HEK293 (cell line): ENCODE measurements around the gene LIPE.

ENCODE experiments used
- CTCF ChIA-PET: fragments of 350-600 bp; formaldehyde crosslinking; extraction: SDS; loops from one replicate; lab custom pipeline; 2021; ENCODE audit warnings: antibody characterized with exemption; lab: Yijun Ruan, JAX
- POLR2A ChIA-PET: fragments of 300-600 bp; formaldehyde crosslinking; extraction: SDS; loops from one replicate; lab custom pipeline; 2020; ENCODE audit warnings: antibody characterized with exemption, inconsistent platforms; lab: Yijun Ruan, JAX
- H3K27ac ChIP-seq: fragments of 200-500 bp; sonication (Bioruptor generic); 2 replicates; pipeline ENCODE4 v1.5.1; 2014; ENCODE audit warnings: low read depth, low read length, control low read depth, inconsistent platforms; ENCODE audit errors: extremely low read depth
- H3K36me3 ChIP-seq, 2 experiments: fragments of 200-500 bp in 1 of 2; sonication (Bioruptor generic) in 1 of 2; 1 replicate in 1 of 2; 2 replicates in 1 of 2; pipeline ENCODE4 v1.5.1; 2014 to 2017; ENCODE audit warnings: inconsistent platforms in 2 of 2, low read length in 2 of 2; ENCODE audit not compliant: control insufficient read depth in 2 of 2, insufficient read depth in 1 of 2
- H3K4me1 ChIP-seq: fragments of 200-500 bp; sonication (Bioruptor generic); 2 replicates; pipeline ENCODE4 v1.5.1; 2014; ENCODE audit warnings: mild to moderate bottlenecking, low read length, inconsistent platforms; ENCODE audit not compliant: control insufficient read depth, insufficient read depth
- H3K4me3 ChIP-seq: 2 replicates; pipeline ENCODE4 v1.5.1; 2011; ENCODE audit warnings: low read depth, mild to moderate bottlenecking, control low read depth, low read length, moderate library complexity
- H3K9me3 ChIP-seq: fragments of 200-500 bp; sonication (Bioruptor generic); 2 replicates; pipeline ENCODE4 v1.5.1; 2014; ENCODE audit warnings: low read depth, low read length, inconsistent platforms; ENCODE audit not compliant: control insufficient read depth, insufficient read depth
- EGR2 ChIP-seq: fragments of 450-650 bp; formaldehyde crosslinking; IDR thresholded peaks from 2 replicates; pipeline ENCODE4 v1.5.1; 2016; ENCODE audit warnings: low read depth, missing biosample characterization, missing genetic modification characterization
- FEZF1 ChIP-seq: fragments of 450-650 bp; formaldehyde crosslinking; IDR thresholded peaks from 2 replicates; pipeline ENCODE4 v1.5.1; 2016; ENCODE audit warnings: missing biosample characterization, missing genetic modification characterization
- GLIS1 ChIP-seq: fragments of 450-650 bp; formaldehyde crosslinking; IDR thresholded peaks from 2 replicates; pipeline ENCODE4 v1.5.1; 2016; ENCODE audit warnings: missing biosample characterization, missing genetic modification characterization
- ZBTB20 ChIP-seq: fragments of 450-650 bp; formaldehyde crosslinking; IDR thresholded peaks from 2 replicates; pipeline ENCODE4 v1.5.1; 2016; ENCODE audit warnings: missing biosample characterization, missing genetic modification characterization
- ZIC2 ChIP-seq: fragments of 450-650 bp; formaldehyde crosslinking; IDR thresholded peaks from 2 replicates; pipeline ENCODE4 v1.5.1; 2016; ENCODE audit warnings: missing biosample characterization, missing genetic modification characterization
- ZNF174 ChIP-seq: fragments of 450-650 bp; formaldehyde crosslinking; IDR thresholded peaks from 2 replicates; pipeline ENCODE4 v1.5.0; 2017; ENCODE audit warnings: missing biosample characterization, mild to moderate bottlenecking, missing genetic modification characterization
- ZNF184 ChIP-seq: fragments of 450-650 bp; IDR thresholded peaks from 2 replicates; pipeline ENCODE4 v1.5.1; 2018; ENCODE audit warnings: missing biosample characterization, mild to moderate bottlenecking, missing genetic modification characterization
- ZNF24 ChIP-seq: fragments of 450-650 bp; formaldehyde crosslinking; IDR thresholded peaks from 2 replicates; pipeline ENCODE4 v1.5.1; 2016; ENCODE audit warnings: missing biosample characterization, missing genetic modification characterization
- ZNF266 ChIP-seq: fragments of 450-650 bp; formaldehyde crosslinking; IDR thresholded peaks from 2 replicates; pipeline ENCODE4 v1.5.1; 2016; ENCODE audit warnings: missing biosample characterization, missing genetic modification characterization, low read depth
- ZNF394 ChIP-seq: fragments of 450-650 bp; formaldehyde crosslinking; IDR thresholded peaks from 2 replicates; pipeline ENCODE4 v1.5.1; 2016; ENCODE audit warnings: missing biosample characterization, missing genetic modification characterization, mild to moderate bottlenecking, moderate library complexity, borderline replicate concordance
- ZNF585B ChIP-seq: fragments of 450-650 bp; formaldehyde crosslinking; IDR thresholded peaks from 2 replicates; pipeline ENCODE4 v1.5.1; 2016; ENCODE audit warnings: missing biosample characterization, missing genetic modification characterization
- ZNF654 ChIP-seq: fragments of 450-650 bp; formaldehyde crosslinking; IDR thresholded peaks from 2 replicates; pipeline ENCODE4 v1.5.1; 2016; ENCODE audit warnings: low read depth, missing biosample characterization, missing genetic modification characterization
- ZNF707 ChIP-seq: fragments of 450-650 bp; formaldehyde crosslinking; IDR thresholded peaks from 2 replicates; pipeline ENCODE4 v1.5.1; 2016; ENCODE audit warnings: missing biosample characterization, missing genetic modification characterization
- TF ChIP-seq, protein P1 (sequence below): fragments of 450-650 bp; formaldehyde crosslinking; IDR thresholded peaks from 2 replicates; pipeline ENCODE4 v1.5.1; 2016; ENCODE audit warnings: missing biosample characterization, missing genetic modification characterization

Gene LIPE

DNA sequence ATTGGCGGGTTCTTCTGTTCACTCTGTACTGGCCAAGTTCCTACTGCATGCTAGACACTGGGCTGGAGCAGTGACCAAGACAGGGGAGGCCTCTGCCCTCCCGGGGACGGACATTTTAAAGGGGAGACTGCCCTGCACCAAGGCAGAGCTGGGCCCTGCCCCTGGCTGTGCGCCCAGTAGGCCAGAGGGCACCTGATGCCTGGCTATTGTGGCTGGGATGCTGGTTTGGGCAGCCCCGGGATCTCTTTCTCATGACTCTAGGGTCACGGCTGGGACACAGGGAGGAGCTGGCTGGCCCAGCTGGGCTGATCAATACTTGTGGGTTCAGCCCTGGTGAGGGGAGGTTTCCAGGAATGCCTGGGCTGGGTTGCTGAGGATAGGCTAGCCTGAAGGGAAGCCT lies 17.7 kb downstream of the LIPE start:
- Histone ChIP-seq H3K9me3 (no peaks in the 10 kb centered on the region), H3K4me3 (no peak overlapping the region), H3K4me1 (peaks cover 8% of the 10 kb centered on the region), H3K36me3 (peaks cover 0 to 4% of the 10 kb centered on the region in 2 experiments; a peak in 1 of 3 replicates), H3K27ac (no peak overlapping the region)
- TF ChIP-seq ZNF266 (tag by site-specific recombination) (no peak), ZNF585B (tag by site-specific recombination) (no peak), GLIS1 (no peak)
- TF ChIP-seq, protein P1, sequence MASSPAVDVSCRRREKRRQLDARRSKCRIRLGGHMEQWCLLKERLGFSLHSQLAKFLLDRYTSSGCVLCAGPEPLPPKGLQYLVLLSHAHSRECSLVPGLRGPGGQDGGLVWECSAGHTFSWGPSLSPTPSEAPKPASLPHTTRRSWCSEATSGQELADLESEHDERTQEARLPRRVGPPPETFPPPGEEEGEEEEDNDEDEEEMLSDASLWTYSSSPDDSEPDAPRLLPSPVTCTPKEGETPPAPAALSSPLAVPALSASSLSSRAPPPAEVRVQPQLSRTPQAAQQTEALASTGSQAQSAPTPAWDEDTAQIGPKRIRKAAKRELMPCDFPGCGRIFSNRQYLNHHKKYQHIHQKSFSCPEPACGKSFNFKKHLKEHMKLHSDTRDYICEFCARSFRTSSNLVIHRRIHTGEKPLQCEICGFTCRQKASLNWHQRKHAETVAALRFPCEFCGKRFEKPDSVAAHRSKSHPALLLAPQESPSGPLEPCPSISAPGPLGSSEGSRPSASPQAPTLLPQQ, result peak; percentile 41; the same call in 1 of the 2 replicates
- ChIA-PET CTCF (interaction anchor here (0.6 to 3.1 kb wide), 5 partner anchors 9 to 303 kb away, joined by 3 to 12 read pairs (median 3); no protein-coding TSS in a partner anchor), POLR2A (interaction anchor here (1.7 to 2.3 kb wide), 2 partner anchors 10 to 12 kb away, joined by 4 to 15 read pairs; no protein-coding TSS in a partner anchor)

DNA sequence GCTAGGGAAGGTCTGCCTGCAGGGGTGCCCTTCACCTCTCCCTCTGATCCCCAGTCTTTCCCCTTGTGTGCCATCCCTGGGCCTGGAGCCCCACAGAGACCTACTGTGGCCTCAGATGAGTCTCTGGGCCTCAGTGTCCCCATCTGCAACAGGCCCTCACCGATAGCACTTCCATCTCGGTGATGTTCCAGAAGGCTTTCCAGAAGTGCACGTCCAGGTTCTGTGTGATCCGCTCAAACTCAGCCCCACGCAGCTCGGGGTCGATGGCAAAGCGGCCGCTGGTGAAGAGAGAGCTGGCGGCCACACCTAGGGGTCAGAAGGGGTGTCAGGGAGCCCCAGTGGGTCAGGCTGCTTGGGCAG lies 19.4 kb downstream of the LIPE start:
- Histone ChIP-seq H3K9me3 (no peaks in the 10 kb centered on the region), H3K36me3 (peaks cover 0 to 4% of the 10 kb centered on the region in 2 experiments; a peak in 1 of 3 replicates), H3K4me1 (peaks cover 8% of the 10 kb centered on the region), H3K27ac (no peak overlapping the region), H3K4me3 (no peak overlapping the region)
- no peak for TF ChIP-seq ZNF654 (tag by site-specific recombination)
- TF ChIP-seq ZNF24, result no peak
- TF ChIP-seq ZNF184, result no peak
- CTCF ChIA-PET, result interaction anchor here (1.2 to 1.5 kb wide), 2 partner anchors 13 to 32 kb away, joined by 3 to 5 read pairs; no protein-coding TSS in a partner anchor
- POLR2A ChIA-PET, result interaction anchor here (0.9 to 2.3 kb wide), 3 partner anchors 11 to 28 kb away, joined by 3 to 15 read pairs (median 3); no protein-coding TSS in a partner anchor

DNA sequence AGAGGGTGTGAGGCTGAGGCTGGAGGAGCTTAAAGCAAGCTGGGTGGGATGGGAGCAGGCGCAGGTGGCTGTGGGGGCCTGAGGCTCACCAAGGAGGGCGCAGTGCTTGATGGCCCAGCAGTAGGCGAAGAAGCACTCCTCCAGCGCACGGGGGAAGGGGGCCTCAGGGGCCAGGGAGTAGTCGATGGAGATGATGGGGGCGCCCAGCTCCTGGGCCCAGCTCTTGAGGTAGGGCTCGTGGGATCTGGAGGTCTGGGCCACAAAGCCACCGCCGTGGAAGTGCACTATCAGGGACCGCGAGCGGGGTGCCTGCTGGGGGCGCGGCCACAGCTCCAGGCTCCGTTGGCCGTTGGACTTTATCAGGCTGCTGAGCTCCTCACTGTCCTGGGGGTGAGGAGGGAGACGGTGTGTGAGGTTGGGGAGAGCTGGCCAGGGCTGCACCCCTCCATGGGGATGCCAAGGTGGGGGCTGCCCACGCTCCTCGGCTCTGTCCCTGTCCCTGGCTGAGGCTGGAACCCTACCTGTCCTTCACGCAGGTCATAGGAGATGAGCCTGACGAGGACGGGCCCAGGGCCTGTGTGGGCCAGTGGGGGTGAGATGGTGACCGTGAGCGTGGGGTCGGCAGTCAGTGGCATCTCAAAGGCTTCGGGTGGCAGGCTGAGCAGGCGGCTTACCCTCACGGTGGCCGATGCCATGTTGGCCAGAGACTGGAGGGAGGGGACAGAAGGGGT lies 19.9 kb downstream of the LIPE start:
- POLR2A ChIA-PET, result interaction anchor here (0.6 to 2.1 kb wide), 4 partner anchors 10 to 49 kb away, joined by 3 to 19 read pairs (median 4); no protein-coding TSS in a partner anchor
- TF ChIP-seq EGR2 (tag by site-specific recombination) (peak; percentile 63), ZNF707 (0 out of 2 replicates have a peak, but pooled peaks have one; percentile 13), FEZF1 (no peak), ZNF174 (no peak)
- H3K4me1 ChIP-seq, result peaks cover 5% of the 10 kb centered on the region
- H3K4me3 ChIP-seq, result no peak overlapping the region
- H3K27ac ChIP-seq, result 0 out of 2 replicates have a peak overlapping the region, but pooled peaks have one; percentile 9
- no peaks in the 10 kb centered on the region for H3K9me3 ChIP-seq
- CTCF ChIA-PET, result interaction anchor here (0.8 to 1.5 kb wide), 4 partner anchors 10 to 43 kb away, joined by 3 to 5 read pairs (median 3); no protein-coding TSS in a partner anchor
- H3K36me3 ChIP-seq, result peaks cover 0 to 4% of the 10 kb centered on the region in 2 experiments; a peak in 1 of 3 replicates

DNA sequence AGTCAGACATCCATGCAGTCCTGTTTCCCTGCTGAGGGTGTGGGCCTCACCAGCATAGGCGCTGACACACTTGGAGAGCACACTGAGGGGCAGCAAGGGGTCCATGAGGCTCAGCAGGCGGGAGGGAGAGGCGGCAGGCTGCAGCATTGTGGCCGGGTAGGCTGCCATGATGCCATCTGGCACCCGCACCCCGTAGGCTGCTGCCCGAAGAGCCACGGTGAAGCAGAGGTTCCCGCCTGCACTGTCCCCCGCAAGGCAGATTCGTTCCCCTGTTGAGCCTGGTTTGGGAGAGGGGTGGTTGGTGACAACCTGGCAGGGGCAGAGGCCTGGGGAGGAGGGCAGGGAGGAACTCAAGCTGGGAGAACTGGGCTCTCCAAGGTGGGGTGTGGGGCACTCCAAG lies 21.1 kb downstream of the LIPE start:
- POLR2A ChIA-PET, result interaction anchor here (1.3 to 2.1 kb wide), 2 partner anchors 9 to 20 kb away, joined by 3 to 19 read pairs; no protein-coding TSS in a partner anchor
- H3K9me3 ChIP-seq, result no peaks in the 10 kb centered on the region
- TF ChIP-seq ZBTB20 (tag by site-specific recombination) (no peak), ZNF394 (tag by site-specific recombination) (no peak), ZIC2 (tag by site-specific recombination) (peak; percentile 79)
- TF ChIP-seq, all 188 proteins: peak for 1
- Histone ChIP-seq H3K36me3 (peaks cover 0 to 4% of the 10 kb centered on the region in 2 experiments; a peak in 1 of 3 replicates), H3K4me1 (peaks cover 7% of the 10 kb centered on the region), H3K27ac (no peak overlapping the region), H3K4me3 (no peak overlapping the region)
- CTCF ChIA-PET, result interaction anchor here (0.7 to 1.0 kb wide), 2 partner anchors 9 to 20 kb away, joined by 3 to 4 read pairs; no protein-coding TSS in a partner anchor
